Breast epithelium (tissue), 4 donors: ENCODE results near the gene CDS1. TPM values are rescaled to one million over a fixed set of nuclear protein-coding genes. Genes with fewer than 3 reads are reported as not detected.

Experiments
- DNase-seq, 2 donors: peaks; one replicate each; pipeline ENCODE4 v3.0.0-alpha.2; 2019; ENCODE audit warnings: low spot score in 2 of 2
- H3K27ac ChIP-seq, 2 donors: fragments of 200-600 bp; sonication (generic) in 1 of 2; one replicate each; pipeline ENCODE4 v1.5.1; 2016 to 2019; ENCODE audit warnings: mild to moderate bottlenecking in 1 of 2
- H3K27me3 ChIP-seq, 2 donors: fragments of 200-600 bp; sonication (generic) in 1 of 2; one replicate each; pipeline versions ENCODE4 v1.5.1 to v1.6.0; 2017 to 2019; ENCODE audit warnings: control low read depth in 1 of 2, mild to moderate bottlenecking in 1 of 2
- H3K36me3 ChIP-seq: fragments of 200-600 bp; one replicate; pipeline ENCODE4 v1.5.1; 2019
- H3K4me1 ChIP-seq, 2 donors: fragments of 200-600 bp; sonication (generic); one replicate each; pipeline ENCODE4 v1.5.1; 2016 to 2019; ENCODE audit warnings: control low read depth in 1 of 2
- H3K4me3 ChIP-seq, 3 donors: fragments of 200-600 bp; sonication (generic); 1 replicate in 2 of 3; 2 replicates in 1 of 3; pipeline ENCODE4 v1.5.1; 2016 to 2019; ENCODE audit warnings: mild to moderate bottlenecking in 3 of 3, moderate library complexity in 2 of 3
- H3K9me3 ChIP-seq, 2 donors: fragments of 200-600 bp; sonication (generic) in 1 of 2; one replicate each; pipeline ENCODE4 v1.5.1; 2016 to 2019; ENCODE audit warnings: control low read depth in 1 of 2
- CTCF ChIP-seq, 3 donors: fragments of 450-650 bp; IDR thresholded peaks; one replicate each; pipeline ENCODE4 v1.5.1; 2016 to 2017; ENCODE audit warnings: antibody characterized with exemption in 3 of 3, mild to moderate bottlenecking in 3 of 3, moderate library complexity in 3 of 3
- POLR2A ChIP-seq: fragments of 450-650 bp; IDR thresholded peaks from one replicate; pipeline ENCODE4 v1.6.1; 2016; ENCODE audit warnings: antibody characterized with exemption, mild to moderate bottlenecking, moderate library complexity
- POLR2AphosphoS5 ChIP-seq, 3 donors: sonication (generic); formaldehyde crosslinking; IDR thresholded peaks; one replicate each; pipeline ENCODE4 v1.6.1; 2017; ENCODE audit warnings: antibody characterized with exemption in 3 of 3
- intact Hi-C: fragments of 100-400 bp; cut with DNase I; formaldehyde crosslinking; loops from one replicate; pipeline ENCODE4 v1.15.1; 2023; ENCODE audit warnings: low total_unique reads
- total RNA-seq, 3 donors: library from RNA; depleted of rRNA; stranded (reverse); fragments of >200 nt; gene quantifications; one replicate each; pipeline ENCODE4 v1.1.0, GENCODE V29; 2016

The CDS1 gene
- total RNA-seq, 3 donors from 2014 or later = 1.1 to 29.6 (median 9.8) TPM

- Histone ChIP-seq H3K4me3 (no peak overlapping the region), H3K36me3 (no peaks in the 10 kb centered on the region), H3K27ac (no peak overlapping the region), H3K4me1 (no peaks in the 10 kb centered on the region), H3K9me3 (no peaks in the 10 kb centered on the region), H3K27me3 (no peaks in the 10 kb centered on the region)
- DNase-seq = no peak
- intact Hi-C loops = no loop called here
- TF ChIP-seq POLR2AphosphoS5 (IDR thresholded peaks at IDR 0.05) (no peak), POLR2A (no peak)
Measured at GRCh38 chr4:84644087-84644486, 61.2 kb downstream of the CDS1 start.

- no peak for DNase-seq
- H3K36me3 ChIP-seq = no peaks in the 10 kb centered on the region
- TF ChIP-seq POLR2AphosphoS5 (IDR thresholded peaks at IDR 0.05) (no peak), POLR2A (no peak), CTCF (IDR thresholded peaks at IDR 0.05) (no peak)
- no peak overlapping the region for H3K4me3 ChIP-seq
- H3K4me1 ChIP-seq = no peaks in the 10 kb centered on the region
- no peaks in the 10 kb centered on the region for H3K9me3 ChIP-seq
- intact Hi-C loops = no loop called here
- H3K27me3 ChIP-seq = no peaks in the 10 kb centered on the region
- H3K27ac ChIP-seq = no peak overlapping the region
Measured at GRCh38 chr4:84647312-84647884, 64.5 kb downstream of the CDS1 start.

GRCh38 chr4:84648178-84648577 is 65.3 kb downstream of the CDS1 start:
- intact Hi-C loops = no loop called here
- no peaks in the 10 kb centered on the region for H3K27me3 ChIP-seq
- no peak overlapping the region for H3K4me3 ChIP-seq
- DNase-seq = no peak
- H3K36me3 ChIP-seq = no peaks in the 10 kb centered on the region
- H3K27ac ChIP-seq = no peak overlapping the region
- H3K9me3 ChIP-seq = no peaks in the 10 kb centered on the region
- TF ChIP-seq POLR2AphosphoS5 (IDR thresholded peaks at IDR 0.05) (no peak), CTCF (IDR thresholded peaks at IDR 0.05) (no peak), POLR2A (no peak)
- H3K4me1 ChIP-seq = no peaks in the 10 kb centered on the region

- intact Hi-C loops = no loop called here
- Histone ChIP-seq H3K4me3 (no peak overlapping the region), H3K36me3 (no peaks in the 10 kb centered on the region), H3K4me1 (no peaks in the 10 kb centered on the region), H3K9me3 (no peaks in the 10 kb centered on the region), H3K27me3 (no peaks in the 10 kb centered on the region), H3K27ac (no peak overlapping the region)
- DNase-seq = no peak
- TF ChIP-seq POLR2AphosphoS5 (IDR thresholded peaks at IDR 0.05) (no peak), POLR2A (no peak), CTCF (IDR thresholded peaks at IDR 0.05) (no peak)
Measured at GRCh38 chr4:84648863-84649647, 66.1 kb downstream of the CDS1 start.

GRCh38 chr4:84651499-84651898 is 68.6 kb downstream of the CDS1 start:
- Histone ChIP-seq H3K4me1 (no peaks in the 10 kb centered on the region), H3K4me3 (no peak overlapping the region), H3K36me3 (no peaks in the 10 kb centered on the region), H3K27ac (no peak overlapping the region), H3K9me3 (no peaks in the 10 kb centered on the region), H3K27me3 (no peaks in the 10 kb centered on the region)
- no peak for TF ChIP-seq POLR2A
- TF ChIP-seq CTCF (IDR thresholded peaks at IDR 0.05) = no peak
- no peak for TF ChIP-seq POLR2AphosphoS5 (IDR thresholded peaks at IDR 0.05)
- DNase-seq = no peak
- intact Hi-C loops = no loop called here
